ENCODE results near the gene KCNJ9. TPM values are rescaled to one million over a fixed set of nuclear protein-coding genes. Genes with fewer than 3 reads are reported as not detected.

The KCNJ9 gene
- polyA plus RNA-seq, 1 donor from 2014 or later = 8.0 TPM

DNA sequence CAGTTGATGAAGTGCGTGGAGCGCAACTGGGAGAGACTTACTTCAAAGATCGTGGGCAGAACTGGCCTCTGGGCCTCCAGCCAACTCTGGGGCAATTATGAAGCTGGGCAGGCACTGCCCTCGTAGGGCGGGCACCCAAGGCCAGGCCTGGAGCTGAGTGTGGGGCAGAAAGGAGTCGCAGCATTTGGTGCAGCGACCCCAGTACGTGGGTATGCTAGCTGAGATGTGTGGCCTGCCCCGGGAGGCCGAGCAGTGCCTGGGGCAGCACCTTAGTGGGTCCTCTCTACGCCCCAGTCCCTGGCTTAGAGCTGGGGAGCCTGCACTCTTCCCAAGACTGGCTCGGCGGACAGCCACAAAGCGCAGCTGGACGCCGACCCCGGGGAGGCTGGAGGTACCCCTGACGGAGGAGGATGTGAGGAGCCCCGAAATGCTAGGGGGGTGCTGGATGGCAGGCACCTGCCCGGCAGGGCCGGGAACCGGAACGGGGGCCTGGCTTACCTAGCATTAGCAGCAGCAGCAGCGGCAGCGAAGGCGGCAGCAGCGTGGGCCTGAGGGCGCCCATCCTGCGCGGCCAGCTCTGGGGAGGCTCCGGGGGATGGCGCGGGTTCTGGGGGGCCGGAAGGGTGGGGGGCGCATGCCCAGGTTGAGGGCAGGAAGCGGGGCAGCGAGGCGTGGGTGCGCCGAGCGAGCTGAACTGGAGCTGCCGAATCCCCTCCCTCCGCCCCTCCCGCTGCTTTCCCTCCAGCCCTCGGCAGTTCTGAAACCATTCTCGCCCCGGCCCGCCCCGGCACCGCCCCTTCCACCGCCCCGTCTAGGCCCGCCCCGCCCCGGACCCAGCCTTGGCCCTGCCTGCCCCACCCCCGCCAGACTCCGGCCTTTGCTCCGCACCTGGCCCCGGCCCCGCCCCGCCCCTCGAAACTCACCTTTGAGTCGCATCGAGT, 16.8 kb downstream of the KCNJ9 start, which contains the start of gene IGSF8:
Gene IGSF8, minus strand, starts transcription at position 709 of the 941 bp plus-strand sequence. Its CDS starts 147 bp downstream, at position 562.
- H4K20me1 ChIP-seq (ENCODE audit: insufficient read depth) = no peaks in the 10 kb centered on the region
- H3K4me2 ChIP-seq (ENCODE audit: low read length) = peak within 1 kb of the TSS; percentile 71
- no peaks in the 10 kb centered on the region for H3K36me3 ChIP-seq (ENCODE audit: insufficient read depth, low read length)
- H3K4me3 ChIP-seq (ENCODE audit: low read length) = peak within 1 kb of the TSS; percentile 80
- no peaks in the 10 kb centered on the region for H3K9me3 ChIP-seq (ENCODE audit: low read length)
- H3K27ac ChIP-seq (ENCODE audit: low read length) = peak within 1 kb of the TSS; percentile 31
- H3K27me3 ChIP-seq (ENCODE audit: insufficient read depth, low read depth, low read length) = no peaks in the 10 kb centered on the region
- TF ChIP-seq SMC3 (conservative IDR thresholded peaks at IDR 0.05; ENCODE audit: poor library complexity) (peak; percentile 13), REST (IDR thresholded peaks at IDR 0.05; ENCODE audit: borderline replicate concordance) (no peak), TAF1 (IDR thresholded peaks at IDR 0.05; ENCODE audit: low read depth) (peak; percentile 29), RAD21 (conservative IDR thresholded peaks at IDR 0.05) (no peak)
- peak within 1 kb of the TSS; percentile 59 for H2AFZ ChIP-seq (ENCODE audit: low read depth, low read length)
- H3K79me2 ChIP-seq (replicated peaks; ENCODE audit: insufficient read depth, low read length) = no peaks in the 10 kb centered on the region
- H3K9ac ChIP-seq (ENCODE audit: low read length) = peak within 1 kb of the TSS; percentile 72
- H3K9me2 ChIP-seq (ENCODE audit: insufficient read depth, low read length) = no peaks in the 10 kb centered on the region
- no peaks in the 10 kb centered on the region for H3F3A ChIP-seq (ENCODE audit: insufficient read depth, low read length, poor library complexity, severe bottlenecking)

DNA sequence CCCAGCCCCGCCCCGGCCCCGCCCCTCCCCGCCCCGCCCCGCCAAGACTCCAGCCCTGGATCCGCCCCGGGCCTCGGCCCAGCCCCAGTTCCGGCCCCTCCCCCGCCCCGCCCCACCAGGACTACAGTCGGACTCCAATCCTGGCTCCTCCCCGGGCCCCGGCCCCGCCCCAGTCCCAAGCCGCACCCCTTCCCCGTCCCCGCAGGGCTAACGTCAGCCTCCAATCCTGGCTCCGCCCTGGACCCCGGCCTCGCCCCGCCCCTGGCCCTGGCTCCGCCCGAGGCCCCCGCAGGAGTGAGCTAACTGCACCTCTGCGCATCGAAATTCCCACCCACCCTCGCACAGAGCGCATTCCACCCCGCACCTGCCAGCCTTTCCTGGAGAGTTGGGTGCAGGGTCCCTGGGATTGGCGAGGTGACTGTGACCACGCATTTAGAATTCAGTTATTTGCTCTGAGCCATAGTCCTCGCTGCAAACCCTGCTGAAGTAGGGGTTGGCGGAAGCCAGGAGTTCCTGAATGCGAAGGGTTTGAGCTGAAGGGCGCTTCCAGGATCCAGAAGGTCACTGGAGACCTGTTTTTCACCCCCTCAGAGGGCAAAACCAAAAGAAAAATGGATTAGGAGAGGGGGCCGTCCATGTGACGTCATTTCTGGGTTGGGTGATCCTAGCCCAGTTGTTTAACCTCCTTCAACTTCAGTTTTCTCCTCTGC, 17.7 kb downstream of the KCNJ9 start:
- Histone ChIP-seq H3K9ac (ENCODE audit: low read length) (peak overlapping the region; percentile 20), H3K27ac (ENCODE audit: low read length) (no peak overlapping the region), H3K4me3 (ENCODE audit: low read length) (peak overlapping the region; percentile 56)

More for the DNA sequence above, 17.7 kb downstream of the KCNJ9 start:
- Histone ChIP-seq H3K4me2 (ENCODE audit: low read length) (peak overlapping the region; percentile 35), H3K36me3 (ENCODE audit: insufficient read depth, low read length) (no peaks in the 10 kb centered on the region), H2AFZ (ENCODE audit: low read depth, low read length) (no peak overlapping the region), H3K9me2 (ENCODE audit: insufficient read depth, low read length) (no peaks in the 10 kb centered on the region), H4K20me1 (ENCODE audit: insufficient read depth) (no peaks in the 10 kb centered on the region), H3F3A (ENCODE audit: insufficient read depth, low read length, poor library complexity, severe bottlenecking) (no peaks in the 10 kb centered on the region), H3K9me3 (ENCODE audit: low read length) (no peaks in the 10 kb centered on the region), H3K27me3 (ENCODE audit: insufficient read depth, low read depth, low read length) (no peaks in the 10 kb centered on the region), H3K79me2 (replicated peaks; ENCODE audit: insufficient read depth, low read length) (no peaks in the 10 kb centered on the region)
- TF ChIP-seq REST (IDR thresholded peaks at IDR 0.05; ENCODE audit: borderline replicate concordance) (no peak), MXI1 (conservative IDR thresholded peaks at IDR 0.05; ENCODE audit: poor library complexity, severe bottlenecking) (no peak), POLR2AphosphoS5 (IDR thresholded peaks at IDR 0.05) (no peak), TAF1 (IDR thresholded peaks at IDR 0.05; ENCODE audit: low read depth) (no peak), CTCF (IDR thresholded peaks at IDR 0.05; ENCODE audit: poor library complexity, severe bottlenecking) (no peak), EZH2 (IDR thresholded peaks at IDR 0.05; ENCODE audit: borderline replicate concordance, insufficient read depth, low read length, poor library complexity, severe bottlenecking) (no peak), EP300 (conservative IDR thresholded peaks at IDR 0.05; ENCODE audit: poor library complexity, severe bottlenecking) (no peak), RAD21 (conservative IDR thresholded peaks at IDR 0.05) (no peak), SMC3 (conservative IDR thresholded peaks at IDR 0.05; ENCODE audit: poor library complexity) (no peak)

All from neural cell (in vitro differentiated cells).